HEK293 (cell line): ENCODE data around the gene MYO7A.

Experiments used
- CTCF ChIA-PET: fragments of 350-600 bp; formaldehyde crosslinking; extraction: SDS; loops from one replicate; lab custom pipeline; 2021; ENCODE audit warnings: antibody characterized with exemption; lab: Yijun Ruan, JAX
- POLR2A ChIA-PET: fragments of 300-600 bp; formaldehyde crosslinking; extraction: SDS; loops from one replicate; lab custom pipeline; 2020; ENCODE audit warnings: antibody characterized with exemption, inconsistent platforms; lab: Yijun Ruan, JAX
- H3K27ac ChIP-seq: fragments of 200-500 bp; sonication (Bioruptor generic); 2 replicates; pipeline ENCODE4 v1.5.1; 2014; ENCODE audit warnings: low read depth, low read length, control low read depth, inconsistent platforms; ENCODE audit errors: extremely low read depth
- H3K36me3 ChIP-seq, 2 experiments: fragments of 200-500 bp in 1 of 2; sonication (Bioruptor generic) in 1 of 2; 1 replicate in 1 of 2; 2 replicates in 1 of 2; pipeline ENCODE4 v1.5.1; 2014 to 2017; ENCODE audit warnings: inconsistent platforms in 2 of 2, low read length in 2 of 2; ENCODE audit not compliant: control insufficient read depth in 2 of 2, insufficient read depth in 1 of 2
- H3K4me1 ChIP-seq: fragments of 200-500 bp; sonication (Bioruptor generic); 2 replicates; pipeline ENCODE4 v1.5.1; 2014; ENCODE audit warnings: mild to moderate bottlenecking, low read length, inconsistent platforms; ENCODE audit not compliant: control insufficient read depth, insufficient read depth
- H3K4me3 ChIP-seq: 2 replicates; pipeline ENCODE4 v1.5.1; 2011; ENCODE audit warnings: low read depth, mild to moderate bottlenecking, control low read depth, low read length, moderate library complexity
- H3K9me3 ChIP-seq: fragments of 200-500 bp; sonication (Bioruptor generic); 2 replicates; pipeline ENCODE4 v1.5.1; 2014; ENCODE audit warnings: low read depth, low read length, inconsistent platforms; ENCODE audit not compliant: control insufficient read depth, insufficient read depth
- ELK4 ChIP-seq: IDR thresholded peaks from 2 replicates; pipeline ENCODE4 v1.6.1; 2011; ENCODE audit warnings: mild to moderate bottlenecking, low read depth, low read length, borderline replicate concordance
- FEZF1 ChIP-seq: fragments of 450-650 bp; formaldehyde crosslinking; IDR thresholded peaks from 2 replicates; pipeline ENCODE4 v1.5.1; 2016; ENCODE audit warnings: missing biosample characterization, missing genetic modification characterization
- KLF7 ChIP-seq: fragments of 450-650 bp; formaldehyde crosslinking; IDR thresholded peaks from 2 replicates; pipeline ENCODE4 v1.5.1; 2016; ENCODE audit warnings: missing biosample characterization, missing genetic modification characterization, borderline replicate concordance
- OSR2 ChIP-seq: fragments of 450-650 bp; formaldehyde crosslinking; IDR thresholded peaks from 2 replicates; pipeline ENCODE4 v1.5.1; 2016; ENCODE audit warnings: missing biosample characterization, missing genetic modification characterization
- RBAK ChIP-seq: fragments of 450-650 bp; formaldehyde crosslinking; IDR thresholded peaks from 2 replicates; pipeline ENCODE4 v1.5.1; 2016; ENCODE audit warnings: missing biosample characterization, missing genetic modification characterization
- ZEB2 ChIP-seq: fragments of 450-650 bp; formaldehyde crosslinking; IDR thresholded peaks from 2 replicates; pipeline ENCODE4 v1.5.1; 2016; ENCODE audit warnings: missing biosample characterization, missing genetic modification characterization
- ZFP69B ChIP-seq: fragments of 450-650 bp; formaldehyde crosslinking; IDR thresholded peaks from 2 replicates; pipeline ENCODE4 v1.5.1; 2016; ENCODE audit warnings: missing biosample characterization, missing genetic modification characterization
- ZNF132 ChIP-seq: fragments of 450-650 bp; formaldehyde crosslinking; IDR thresholded peaks from 2 replicates; pipeline ENCODE4 v1.5.1; 2017; ENCODE audit warnings: missing biosample characterization, missing genetic modification characterization, borderline replicate concordance
- ZNF155 ChIP-seq: fragments of 450-650 bp; formaldehyde crosslinking; IDR thresholded peaks from 2 replicates; pipeline ENCODE4 v1.5.1; 2016; ENCODE audit warnings: missing biosample characterization, missing genetic modification characterization
- ZNF362 ChIP-seq: fragments of 450-650 bp; formaldehyde crosslinking; IDR thresholded peaks from 2 replicates; pipeline ENCODE4 v1.5.1; 2016; ENCODE audit warnings: missing biosample characterization, missing genetic modification characterization
- ZNF423 ChIP-seq: fragments of 450-650 bp; formaldehyde crosslinking; IDR thresholded peaks from 2 replicates; pipeline ENCODE4 v1.5.1; 2016; ENCODE audit warnings: missing biosample characterization, missing genetic modification characterization
- ZNF473 ChIP-seq: fragments of 450-650 bp; formaldehyde crosslinking; IDR thresholded peaks from 2 replicates; pipeline ENCODE4 v1.5.1; 2017; ENCODE audit warnings: missing biosample characterization, missing genetic modification characterization
- ZNF48 ChIP-seq: fragments of 450-650 bp; formaldehyde crosslinking; IDR thresholded peaks from 2 replicates; pipeline ENCODE4 v1.5.1; 2016; ENCODE audit warnings: missing biosample characterization, missing genetic modification characterization
- ZNF518A ChIP-seq: fragments of 450-650 bp; formaldehyde crosslinking; conservative IDR thresholded peaks from 2 replicates; pipeline ENCODE4 v1.5.1; 2016; ENCODE audit warnings: low read depth, missing biosample characterization, missing genetic modification characterization
- ZNF529 ChIP-seq: fragments of 450-650 bp; formaldehyde crosslinking; IDR thresholded peaks from 2 replicates; pipeline ENCODE4 v1.5.1; 2017; ENCODE audit warnings: missing genetic modification characterization, missing biosample characterization; ENCODE audit not compliant: insufficient replicate concordance
- ZNF555 ChIP-seq: fragments of 450-650 bp; formaldehyde crosslinking; conservative IDR thresholded peaks from 2 replicates; pipeline ENCODE4 v1.5.1; 2017; ENCODE audit warnings: missing biosample characterization, mild to moderate bottlenecking, missing genetic modification characterization, inconsistent platforms
- ZNF596 ChIP-seq: fragments of 450-650 bp; IDR thresholded peaks from 2 replicates; pipeline ENCODE4 v1.5.0; 2018; ENCODE audit warnings: missing biosample characterization, mild to moderate bottlenecking, missing genetic modification characterization, moderate library complexity
- ZSCAN18 ChIP-seq: fragments of 450-650 bp; formaldehyde crosslinking; IDR thresholded peaks from 2 replicates; pipeline ENCODE4 v1.5.1; 2016; ENCODE audit warnings: missing biosample characterization, missing genetic modification characterization
- ZSCAN23 ChIP-seq: fragments of 450-650 bp; formaldehyde crosslinking; IDR thresholded peaks from 2 replicates; pipeline ENCODE4 v1.5.1; 2016; ENCODE audit warnings: missing biosample characterization, missing genetic modification characterization
- TF ChIP-seq, protein P1 (sequence below): fragments of 450-650 bp; formaldehyde crosslinking; IDR thresholded peaks from 2 replicates; pipeline ENCODE4 v1.5.1; 2016; ENCODE audit warnings: missing biosample characterization, missing genetic modification characterization
- TF ChIP-seq, protein P2 (sequence below): fragments of 450-650 bp; formaldehyde crosslinking; IDR thresholded peaks from 2 replicates; pipeline ENCODE4 v1.5.1; 2016; ENCODE audit warnings: missing biosample characterization, missing genetic modification characterization

The MYO7A gene

DNA sequence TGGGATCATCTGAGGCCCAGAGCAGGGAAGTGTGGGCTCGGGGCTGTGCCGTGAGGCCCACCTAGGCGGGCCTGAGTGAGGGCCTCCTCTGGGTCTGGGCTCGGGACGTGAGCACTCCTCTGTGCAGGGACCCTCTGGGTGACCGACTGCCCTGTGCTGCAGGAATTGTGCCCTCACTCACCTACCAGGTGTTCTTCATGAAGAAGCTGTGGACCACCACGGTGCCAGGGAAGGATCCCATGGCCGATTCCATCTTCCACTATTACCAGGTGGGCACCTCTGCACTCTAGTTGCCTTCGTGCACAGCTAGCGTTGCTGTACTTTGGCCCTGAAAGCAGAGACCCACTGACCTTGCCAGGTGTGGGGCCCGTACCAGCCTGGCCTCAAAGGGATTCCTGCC, 80.5 kb downstream of the MYO7A start:
- Histone ChIP-seq H3K27ac (no peak overlapping the region), H3K4me3 (no peak overlapping the region), H3K9me3 (no peaks in the 10 kb centered on the region), H3K36me3 (no peaks in the 10 kb centered on the region), H3K4me1 (no peaks in the 10 kb centered on the region)
- ChIA-PET CTCF (interaction anchor here (0.9 kb wide), 1 partner anchor 410 kb away, joined by 4 read pairs; no protein-coding TSS in a partner anchor), POLR2A (no interaction called here)
- TF ChIP-seq KLF7 (tag by site-specific recombination) (no peak), ZNF48 (tag by site-specific recombination) (no peak), ZFP69B (tag by site-specific recombination) (no peak), ZNF362 (no peak), FEZF1 (tag by site-specific recombination) (no peak), ZNF423 (no peak), ZNF529 (no peak), ZNF473 (tag by site-specific recombination) (no peak), RBAK (tag by site-specific recombination) (no peak), ZSCAN23 (tag by site-specific recombination) (no peak)

GRCh38 chr11:77209663-77210062, 81.6 kb downstream of the MYO7A start:
- Histone ChIP-seq H3K9me3 (no peaks in the 10 kb centered on the region), H3K27ac (no peak overlapping the region), H3K36me3 (no peaks in the 10 kb centered on the region), H3K4me1 (no peaks in the 10 kb centered on the region), H3K4me3 (no peak overlapping the region)
- CTCF ChIA-PET: interaction anchor here (0.6 kb wide), 1 partner anchor 161 kb away, joined by 3 read pairs; no protein-coding TSS in a partner anchor
- POLR2A ChIA-PET: no interaction called here
- TF ChIP-seq, protein P1, sequence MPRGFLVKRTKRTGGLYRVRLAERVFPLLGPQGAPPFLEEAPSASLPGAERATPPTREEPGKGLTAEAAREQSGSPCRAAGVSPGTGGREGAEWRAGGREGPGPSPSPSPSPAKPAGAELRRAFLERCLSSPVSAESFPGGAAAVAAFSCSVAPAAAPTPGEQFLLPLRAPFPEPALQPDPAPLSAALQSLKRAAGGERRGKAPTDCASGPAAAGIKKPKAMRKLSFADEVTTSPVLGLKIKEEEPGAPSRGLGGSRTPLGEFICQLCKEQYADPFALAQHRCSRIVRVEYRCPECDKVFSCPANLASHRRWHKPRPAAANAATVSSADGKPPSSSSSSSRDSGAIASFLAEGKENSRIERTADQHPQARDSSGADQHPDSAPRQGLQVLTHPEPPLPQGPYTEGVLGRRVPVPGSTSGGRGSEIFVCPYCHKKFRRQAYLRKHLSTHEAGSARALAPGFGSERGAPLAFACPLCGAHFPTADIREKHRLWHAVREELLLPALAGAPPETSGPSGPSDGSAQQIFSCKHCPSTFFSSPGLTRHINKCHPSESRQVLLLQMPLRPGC (tag by site-specific recombination): no peak
- TF ChIP-seq ZSCAN18 (no peak), ZNF132 (tag by site-specific recombination) (no peak), OSR2 (tag by site-specific recombination) (no peak), ZEB2 (tag by site-specific recombination) (no peak), ZNF518A (no peak), ZNF596 (tag by site-specific recombination) (no peak), ZNF155 (tag by site-specific recombination) (no peak), ZNF555 (tag by site-specific recombination) (no peak), ELK4 (no peak)
- TF ChIP-seq, protein P2, sequence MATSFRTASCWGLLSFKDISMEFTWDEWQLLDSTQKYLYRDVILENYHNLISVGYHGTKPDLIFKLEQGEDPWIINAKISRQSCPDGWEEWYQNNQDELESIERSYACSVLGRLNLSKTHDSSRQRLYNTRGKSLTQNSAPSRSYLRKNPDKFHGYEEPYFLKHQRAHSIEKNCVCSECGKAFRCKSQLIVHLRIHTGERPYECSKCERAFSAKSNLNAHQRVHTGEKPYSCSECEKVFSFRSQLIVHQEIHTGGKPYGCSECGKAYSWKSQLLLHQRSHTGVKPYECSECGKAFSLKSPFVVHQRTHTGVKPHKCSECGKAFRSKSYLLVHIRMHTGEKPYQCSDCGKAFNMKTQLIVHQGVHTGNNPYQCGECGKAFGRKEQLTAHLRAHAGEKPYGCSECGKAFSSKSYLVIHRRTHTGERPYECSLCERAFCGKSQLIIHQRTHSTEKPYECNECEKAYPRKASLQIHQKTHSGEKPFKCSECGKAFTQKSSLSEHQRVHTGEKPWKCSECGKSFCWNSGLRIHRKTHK (tag by site-specific recombination): no peak
